SK-N-MC (cell line): ENCODE measurements around the gene EXD3.

Source experiments
- EZH2 ChIP-seq: fragments of 200-600 bp; sonication (generic); IDR thresholded peaks from one replicate; pipeline ENCODE4 v1.6.1; 2017; ENCODE audit warnings: antibody characterized with exemption
- POLR2AphosphoS5 ChIP-seq: IDR thresholded peaks from 2 replicates; pipeline ENCODE4 v1.6.1; 2012; ENCODE audit warnings: mild to moderate bottlenecking, low read depth, low read length, borderline replicate concordance

DNA sequence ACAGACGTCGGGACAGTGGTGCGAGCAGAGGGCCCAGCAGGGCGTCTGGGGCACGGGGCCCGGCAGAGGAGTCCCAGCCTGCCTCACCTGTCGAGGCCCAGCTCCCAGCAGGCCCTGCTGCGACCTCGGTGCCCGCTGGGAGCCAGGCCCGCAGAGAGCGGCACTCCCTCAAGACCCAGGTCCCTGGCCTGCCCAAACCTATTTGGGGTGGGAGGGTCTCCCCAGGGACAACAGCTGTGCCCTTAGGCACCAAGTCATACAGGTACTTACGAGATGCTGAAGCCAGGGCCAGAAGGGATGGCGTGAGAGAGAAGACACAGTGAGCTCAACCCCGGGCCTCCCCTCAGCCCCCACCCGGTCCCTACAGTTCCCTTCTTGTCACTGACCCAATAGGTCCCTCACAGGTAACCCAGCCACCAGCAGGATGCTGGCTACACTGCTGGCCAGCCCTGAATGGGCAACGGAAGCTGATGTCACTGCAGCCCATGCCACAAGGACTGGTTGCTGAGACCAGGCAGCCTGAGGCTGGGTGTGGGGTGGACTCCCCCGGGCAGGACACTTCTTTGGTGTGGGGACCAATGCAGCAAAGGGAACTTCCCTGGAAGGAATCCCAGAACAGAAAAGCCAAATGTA lies 32.5 kb upstream of the EXD3 start:
- TF ChIP-seq EZH2 (no peak), POLR2AphosphoS5 (no peak)
